H1 (cell line): ENCODE measurements around the gene CES3. TPM values are rescaled to one million over a fixed set of nuclear protein-coding genes. Genes with fewer than 3 reads are reported as not detected.

Experiments used
- CTCF ChIA-PET: fragments of 300-600 bp; sonication (Branson Sonifier 250); formaldehyde crosslinking; loops from one replicate; lab custom pipeline; 2021; ENCODE audit not compliant: partially characterized antibody; lab: Charles Lee
- POLR2A ChIA-PET: fragments of 300-600 bp; sonication (Branson Sonifier 250); formaldehyde crosslinking; loops from one replicate; lab custom pipeline; 2021; ENCODE audit warnings: inconsistent platforms; ENCODE audit not compliant: partially characterized antibody; lab: Charles Lee
- DNase-seq, 2 experiments: peaks; one replicate each; pipeline versions ENCODE4 v3.0.0 to v3.0.0-alpha.2; 2010 to 2022; ENCODE audit warnings: low spot score in 2 of 2, low read depth in 1 of 2, mixed read lengths in 1 of 2
- FAIRE-seq: peaks from 2 replicates; lab custom pipeline; 2011; peaks lifted over from hg19 to GRCh38; lab: Jason Lieb, UNC
- H2AFZ ChIP-seq: 2 replicates; pipeline ENCODE4 v1.8.1; 2012; ENCODE audit warnings: low read length, inconsistent platforms
- H2AK5ac ChIP-seq: 2 replicates; pipeline ENCODE4 v1.6.1; 2013; ENCODE audit warnings: low read depth, low read length
- H2BK120ac ChIP-seq: replicated peaks from 2 replicates; pipeline ENCODE3; 2013; ENCODE audit warnings: low read depth, low read length, inconsistent platforms
- H2BK12ac ChIP-seq: 2 replicates; pipeline ENCODE4 v1.6.1; 2013; ENCODE audit warnings: low read depth, low read length
- H2BK15ac ChIP-seq: 2 replicates; pipeline ENCODE4 v1.6.1; 2013; ENCODE audit warnings: low read length
- H2BK20ac ChIP-seq: 2 replicates; pipeline ENCODE4 v1.6.1; 2013; ENCODE audit warnings: low read length
- H2BK5ac ChIP-seq: 2 replicates; pipeline ENCODE4 v1.6.1; 2013; ENCODE audit warnings: low read depth, low read length
- H3K14ac ChIP-seq: 2 replicates; pipeline ENCODE4 v1.6.1; 2013; ENCODE audit warnings: inconsistent platforms; ENCODE audit not compliant: insufficient read length
- H3K18ac ChIP-seq: 2 replicates; pipeline ENCODE4 v1.6.1; 2013; ENCODE audit warnings: low read length; ENCODE audit errors: extremely low read depth
- H3K23ac ChIP-seq: 2 replicates; pipeline ENCODE4 v1.6.1; 2013; ENCODE audit warnings: inconsistent platforms; ENCODE audit not compliant: insufficient read length
- H3K23me2 ChIP-seq: 2 replicates; pipeline ENCODE4 v1.6.1; 2013; ENCODE audit warnings: low read depth, low read length
- H3K27ac ChIP-seq: 2 replicates; pipeline ENCODE4 v1.6.1; 2011; ENCODE audit warnings: low read depth, low read length, inconsistent platforms
- H3K27me3 ChIP-seq, 4 experiments: replicated peaks in 1 of 4; 1 replicate in 1 of 4; 2 replicates in 3 of 4; pipeline versions ENCODE4 v1.6.1 to v1.8.1; 2011 to 2013; ENCODE audit warnings: low read length in 3 of 4, mild to moderate bottlenecking in 3 of 4, inconsistent platforms in 2 of 4, mixed read lengths in 2 of 4, moderate library complexity in 1 of 4; ENCODE audit not compliant: control insufficient read depth in 3 of 4, insufficient read depth in 3 of 4; ENCODE audit errors: extremely low read depth in 1 of 4
- H3K36me3 ChIP-seq, 4 experiments: 2 replicates each; pipeline versions ENCODE4 v1.6.1 to v1.8.1; 2011 to 2013; ENCODE audit warnings: mild to moderate bottlenecking in 4 of 4, low read length in 3 of 4, moderate library complexity in 2 of 4, control low read depth in 1 of 4, inconsistent platforms in 1 of 4; ENCODE audit not compliant: insufficient read depth in 4 of 4, control insufficient read depth in 2 of 4
- H3K4ac ChIP-seq: replicated peaks from 2 replicates; pipeline ENCODE3; 2013; ENCODE audit warnings: low read length, low read depth, mixed read lengths, inconsistent platforms; ENCODE audit not compliant: insufficient read length
- H3K4me1 ChIP-seq, 4 experiments: replicated peaks in 1 of 4; 1 replicate in 1 of 4; 2 replicates in 3 of 4; pipeline versions ENCODE4 v1.6.1 to v1.8.1; 2011 to 2013; ENCODE audit warnings: low read length in 3 of 4, inconsistent platforms in 2 of 4, mixed read lengths in 1 of 4; ENCODE audit not compliant: insufficient read depth in 4 of 4, control insufficient read depth in 3 of 4
- H3K4me2 ChIP-seq, 2 experiments: 2 replicates each; pipeline versions ENCODE4 v1.6.1 to v1.8.1; 2011 to 2013; ENCODE audit warnings: low read depth in 2 of 2, low read length in 2 of 2, control low read depth in 1 of 2, inconsistent platforms in 1 of 2, mild to moderate bottlenecking in 1 of 2; ENCODE audit not compliant: insufficient read depth in 1 of 2
- H3K4me3 ChIP-seq, 4 experiments: fragments of 200-600, 300-600 bp in 1 of 4; sonication (generic), shearing (Covaris generic), sonication (Bioruptor Twin) in 1 of 4; 2 replicates each; pipeline versions ENCODE4 v1.5.1 to v1.8.1; 2011 to 2016; ENCODE audit warnings: low read length in 4 of 4, low read depth in 3 of 4, control low read depth in 2 of 4, inconsistent platforms in 2 of 4, mild to moderate bottlenecking in 2 of 4, mixed read lengths in 1 of 4, moderate library complexity in 1 of 4; ENCODE audit not compliant: insufficient read depth in 2 of 4; ENCODE audit errors: extremely low read depth in 1 of 4
- H3K56ac ChIP-seq: replicated peaks from 2 replicates; pipeline ENCODE3; 2013; ENCODE audit warnings: low read depth, mild to moderate bottlenecking, mixed read lengths, low read length, inconsistent platforms; ENCODE audit not compliant: insufficient read length
- H3K79me1 ChIP-seq: 2 replicates; pipeline ENCODE4 v1.6.1; 2013; ENCODE audit warnings: low read depth, low read length, control low read depth
- H3K79me2 ChIP-seq, 2 experiments: 2 replicates each; pipeline versions ENCODE4 v1.6.1 to v1.8.1; 2012 to 2013; ENCODE audit warnings: low read length in 2 of 2, mild to moderate bottlenecking in 2 of 2, inconsistent platforms in 1 of 2; ENCODE audit not compliant: insufficient read depth in 2 of 2, control insufficient read depth in 1 of 2
- H3K9ac ChIP-seq, 4 experiments: replicated peaks in 1 of 4; 1 replicate in 1 of 4; 2 replicates in 3 of 4; pipeline versions ENCODE4 v1.6.1 to v1.8.1; 2011 to 2013; ENCODE audit warnings: low read depth in 3 of 4, low read length in 3 of 4, control low read depth in 2 of 4, mild to moderate bottlenecking in 2 of 4, moderate library complexity in 2 of 4, inconsistent platforms in 1 of 4; ENCODE audit errors: extremely low read depth in 1 of 4
- H3K9me3 ChIP-seq, 2 experiments: 2 replicates each; pipeline versions ENCODE4 v1.6.1 to v1.8.1; 2012 to 2013; ENCODE audit warnings: mild to moderate bottlenecking in 2 of 2, moderate library complexity in 2 of 2, control low read depth in 1 of 2, inconsistent platforms in 1 of 2, low read depth in 1 of 2, low read length in 1 of 2, mixed read lengths in 1 of 2; ENCODE audit not compliant: insufficient read depth in 2 of 2
- H4K20me1 ChIP-seq, 2 experiments: replicated peaks in 1 of 2; 2 replicates each; pipeline versions ENCODE3 to v1.8.1; 2011 to 2013; ENCODE audit warnings: inconsistent platforms in 2 of 2, low read length in 2 of 2, mild to moderate bottlenecking in 1 of 2; ENCODE audit not compliant: insufficient read depth in 2 of 2, control insufficient read depth in 1 of 2
- H4K5ac ChIP-seq: 2 replicates; pipeline ENCODE4 v1.6.1; 2013; ENCODE audit warnings: low read length, low read depth, mixed read lengths, inconsistent platforms; ENCODE audit not compliant: insufficient read length
- H4K8ac ChIP-seq: 2 replicates; pipeline ENCODE4 v1.8.0; 2013; ENCODE audit warnings: mild to moderate bottlenecking, moderate library complexity, low read length, inconsistent platforms; ENCODE audit not compliant: insufficient read depth; ENCODE audit errors: extremely low read depth
- H4K91ac ChIP-seq: replicated peaks from 2 replicates; pipeline ENCODE3; 2013; ENCODE audit warnings: low read length, mixed read lengths, inconsistent platforms; ENCODE audit not compliant: insufficient read length
- CHD2 ChIP-seq: IDR thresholded peaks from 2 replicates; pipeline ENCODE4 v1.6.1; 2012; ENCODE audit warnings: low read length, improper control_type of control experiment
- CREB1 ChIP-seq: IDR thresholded peaks from 2 replicates; pipeline ENCODE4 v1.6.1; 2012; ENCODE audit warnings: inconsistent platforms
- GABPA ChIP-seq: IDR thresholded peaks from 2 replicates; pipeline ENCODE4 v1.6.1; 2011; ENCODE audit warnings: mild to moderate bottlenecking, low read length, moderate library complexity, borderline replicate concordance; ENCODE audit not compliant: insufficient read depth
- KDM5A ChIP-seq: fragments of 200-600 bp; IDR thresholded peaks from 2 replicates; pipeline ENCODE4 v1.7.1; 2012; ENCODE audit warnings: mild to moderate bottlenecking, low read length, inconsistent platforms, mixed read lengths
- MAFK ChIP-seq: IDR thresholded peaks from 2 replicates; pipeline ENCODE4 v1.6.1; 2012; ENCODE audit warnings: low read depth, mild to moderate bottlenecking, improper control_type of control experiment, low read length
- PHF8 ChIP-seq: fragments of 200-600 bp; sonication (generic); conservative IDR thresholded peaks from 2 replicates; pipeline ENCODE4 v1.7.1; 2012; ENCODE audit warnings: low read depth, mild to moderate bottlenecking, inconsistent platforms, low read length, moderate library complexity
- SIN3A ChIP-seq, 2 experiments: IDR thresholded peaks in 1 of 2; conservative IDR thresholded peaks in 1 of 2; 2 replicates each; pipeline ENCODE4 v1.6.1; 2011 to 2012; ENCODE audit warnings: low read length in 2 of 2, improper control_type of control experiment in 1 of 2, low read depth in 1 of 2, mild to moderate bottlenecking in 1 of 2
- TCF12 ChIP-seq: IDR thresholded peaks from 2 replicates; pipeline ENCODE4 v1.6.1; 2011; ENCODE audit warnings: low read depth, mild to moderate bottlenecking, low read length
- TEAD4 ChIP-seq: IDR thresholded peaks from 2 replicates; pipeline ENCODE4 v1.6.1; 2012; ENCODE audit warnings: low read depth, low read length, inconsistent platforms, mixed read lengths
- WGBS, 2 experiments: shearing (Covaris generic) in 1 of 2; methylation state at CpG; one replicate each; pipeline versions ENCODE4 v1.1.6 to v1.1.7; 2013 to 2015; ENCODE audit warnings: low lambda C conversion rate in 2 of 2, mixed read lengths in 2 of 2, inconsistent platforms in 1 of 2, low coverage in 1 of 2, missing lambda C conversion rate in 1 of 2; ENCODE audit not compliant: insufficient replicate concordance in 2 of 2, insufficient coverage in 1 of 2, insufficient read length in 1 of 2; ENCODE audit errors: extremely low coverage in 1 of 2, missing lambda C conversion rate in 1 of 2; 5-methylcytosine and 5-hydroxymethylcytosine counted together
- polyA plus RNA-seq, 7 experiments: library from polyadenylated mRNA; depleted of rRNA in 3 of 7; stranded (reverse) in 5 of 7; unstranded in 2 of 7; fragments of >200 nt in 5 of 7; fragments of 200-250 nt in 2 of 7; gene quantifications; 1 replicate in 5 of 7; 2 replicates in 1 of 7; 4 replicates in 1 of 7; pipeline versions ENCODE4 v1.2.1 to v1.2.3, GENCODE V29; 2011 to 2013; ENCODE audit warnings: missing spikeins in 2 of 7, mixed read lengths in 2 of 7
- total RNA-seq: library from RNA; stranded (reverse); fragmentation: NEBNext Ultra II Directional; extraction: Animal tissue kit (Norgen Biotek cat#: 25700); gene quantifications from 2 replicates; pipeline ENCODE4 v1.2.1, GENCODE V29; 2021
- TF ChIP-seq, protein P1 (sequence below): IDR thresholded peaks from 2 replicates; pipeline ENCODE4 v1.6.1; 2012; ENCODE audit warnings: inconsistent platforms
- TF ChIP-seq, protein P2 (sequence below): IDR thresholded peaks from 2 replicates; pipeline ENCODE4 v1.6.1; 2011; ENCODE audit warnings: low read length, improper control_type of control experiment

Gene CES3
- total and polyA plus RNA-seq, 2 of the 8 experiments (the other 6 are each of a cell fraction or from before 2014, with no cell fraction given), result 1.6 to 2.2 TPM

DNA sequence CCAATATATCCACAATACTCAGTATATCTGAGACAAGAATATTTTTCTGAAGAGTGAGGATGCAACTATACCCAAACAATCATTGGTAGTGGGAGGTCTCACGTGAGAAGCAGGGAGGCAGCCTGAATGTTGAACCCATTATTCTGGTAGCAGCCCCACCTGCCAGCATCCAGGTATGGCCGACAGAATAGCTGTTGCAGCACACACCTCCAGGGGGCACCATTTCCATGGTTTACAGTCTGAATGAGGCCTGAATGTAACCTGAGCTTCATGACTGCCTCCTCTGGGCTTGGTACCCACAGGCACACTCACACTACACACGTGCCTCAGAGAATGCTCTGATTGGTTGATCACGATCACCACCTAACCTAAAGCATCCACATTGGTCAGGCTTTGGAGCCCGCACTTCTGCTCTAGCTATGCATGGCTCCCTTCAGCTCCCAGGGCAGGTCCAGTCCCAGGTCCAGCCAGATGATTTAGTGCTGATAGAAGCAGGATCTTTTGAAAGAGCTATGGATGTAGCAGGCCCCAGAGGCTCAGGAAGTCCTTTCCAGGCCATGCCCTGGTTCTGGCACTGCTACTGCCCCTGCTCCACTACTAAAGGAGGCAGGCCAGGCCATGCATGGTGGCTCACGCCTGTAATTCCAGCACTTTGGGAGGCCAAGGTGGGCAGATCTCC, 56.9 kb downstream of the CES3 start:
- H3K36me3 ChIP-seq, result no peaks in the 10 kb centered on the region
- H3K4me3 ChIP-seq, result no peak overlapping the region
- no peak overlapping the region for H3K27ac ChIP-seq
- H2BK12ac ChIP-seq, result no peak overlapping the region
- peaks cover 11% of the 10 kb centered on the region; the same call in 1 of the 2 replicates for H3K23me2 ChIP-seq
- peaks cover 0 to 6% (median 4%) of the 10 kb centered on the region in 4 experiments; a peak in 4 of 7 replicates for H3K4me1 ChIP-seq
- H3K79me2 ChIP-seq, result no peaks in the 10 kb centered on the region
- no peaks in the 10 kb centered on the region for H4K20me1 ChIP-seq
- no peak overlapping the region for H3K56ac ChIP-seq
- no peak overlapping the region for H3K14ac ChIP-seq
- peak overlapping the region; percentile 75; the same call in 1 of the 2 replicates for H4K8ac ChIP-seq
- H2BK120ac ChIP-seq, result no peak overlapping the region
- H4K5ac ChIP-seq, result no peak overlapping the region
- no peaks in the 10 kb centered on the region for H3K79me1 ChIP-seq
- H3K27me3 ChIP-seq, result peaks cover 16 to 35% (median 26%) of the 10 kb centered on the region in 4 experiments
- FAIRE-seq (peak; percentile 98), DNase-seq (peak; percentile 78 to 96)
- no peaks in the 10 kb centered on the region for H3K9me3 ChIP-seq
- no peak overlapping the region for H3K23ac ChIP-seq
- H2BK5ac ChIP-seq, result no peak overlapping the region
- ChIA-PET POLR2A (interaction anchor here (0.6 to 1.2 kb wide), 2 partner anchors 89 to 160 kb away, joined by 3 to 7 read pairs; no protein-coding TSS in a partner anchor), CTCF (interaction anchor here (0.6 to 10.2 kb wide), 41 partner anchors 10 to 243 kb away, joined by 3 to 164 read pairs (median 6); partner anchors contain the start of genes B3GNT9, CBFB, CES3 and CES4A)
- H2BK15ac ChIP-seq, result no peak overlapping the region
- H2AK5ac ChIP-seq, result no peak overlapping the region
- H3K4ac ChIP-seq, result no peak overlapping the region
- H2BK20ac ChIP-seq, result no peak overlapping the region
- H3K18ac ChIP-seq, result no peak overlapping the region
- peak overlapping the region; percentile 70; the same call in 1 of the 2 replicates for H2AFZ ChIP-seq
- H3K4me2 ChIP-seq, result no peak overlapping the region
- WGBS, 2 experiments, result 29% methylated on average over 6 of the region's 6 CpGs; no CpG with 5 or more reads in 1 of the 2 experiments
- no peak overlapping the region for H3K9ac ChIP-seq
- no peak overlapping the region for H4K91ac ChIP-seq
- TF ChIP-seq CREB1 (peak; percentile 54; the same call in 1 of the 2 replicates), TEAD4 (no peak), CHD2 (peak; percentile 75), GABPA (no peak; the same call in 1 of the 2 replicates), KDM5A (no peak), MAFK (no peak), SIN3A (conservative IDR thresholded peaks at IDR 0.05 in 1 of 2, IDR thresholded peaks at IDR 0.05 in 1 of 2; ENCODE audit: low read depth in 1 of 2, low read length in 2 of 2) (0 out of 4 replicates have a peak, but pooled peaks of 1 of the 2 experiments have one; percentile 39), TCF12 (no peak), PHF8 (no peak)
- TF ChIP-seq, protein P1, sequence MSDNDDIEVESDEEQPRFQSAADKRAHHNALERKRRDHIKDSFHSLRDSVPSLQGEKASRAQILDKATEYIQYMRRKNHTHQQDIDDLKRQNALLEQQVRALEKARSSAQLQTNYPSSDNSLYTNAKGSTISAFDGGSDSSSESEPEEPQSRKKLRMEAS, result peak; percentile 99
- TF ChIP-seq, protein P2, sequence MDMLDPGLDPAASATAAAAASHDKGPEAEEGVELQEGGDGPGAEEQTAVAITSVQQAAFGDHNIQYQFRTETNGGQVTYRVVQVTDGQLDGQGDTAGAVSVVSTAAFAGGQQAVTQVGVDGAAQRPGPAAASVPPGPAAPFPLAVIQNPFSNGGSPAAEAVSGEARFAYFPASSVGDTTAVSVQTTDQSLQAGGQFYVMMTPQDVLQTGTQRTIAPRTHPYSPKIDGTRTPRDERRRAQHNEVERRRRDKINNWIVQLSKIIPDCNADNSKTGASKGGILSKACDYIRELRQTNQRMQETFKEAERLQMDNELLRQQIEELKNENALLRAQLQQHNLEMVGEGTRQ, result peak; percentile 84
